NB4 (cell line): ENCODE results near the gene AIG1.

Experiments
- DNase-seq: peaks from one replicate; pipeline ENCODE4 v3.0.0; 2010; ENCODE audit warnings: low read depth
- H3K4me3 ChIP-seq: one replicate; pipeline ENCODE4 v1.5.1; 2011; ENCODE audit warnings: mild to moderate bottlenecking, low read depth, low read length, moderate library complexity
- MAX ChIP-seq: IDR thresholded peaks from 2 replicates; pipeline ENCODE4 v1.6.1; 2011; ENCODE audit warnings: low read depth, low read length
- MYC ChIP-seq: IDR thresholded peaks from 2 replicates; pipeline ENCODE4 v1.6.1; 2011; ENCODE audit warnings: low read depth, low read length
- POLR2A ChIP-seq: IDR thresholded peaks from 2 replicates; pipeline ENCODE4 v1.6.1; 2011; ENCODE audit warnings: mild to moderate bottlenecking; ENCODE audit not compliant: insufficient read length; ENCODE audit errors: extremely low read depth
- TF ChIP-seq, protein P1 (sequence below): IDR thresholded peaks from one replicate; pipeline ENCODE4 v1.5.1; 2012; ENCODE audit warnings: low read depth, low read length

Gene AIG1

DNA sequence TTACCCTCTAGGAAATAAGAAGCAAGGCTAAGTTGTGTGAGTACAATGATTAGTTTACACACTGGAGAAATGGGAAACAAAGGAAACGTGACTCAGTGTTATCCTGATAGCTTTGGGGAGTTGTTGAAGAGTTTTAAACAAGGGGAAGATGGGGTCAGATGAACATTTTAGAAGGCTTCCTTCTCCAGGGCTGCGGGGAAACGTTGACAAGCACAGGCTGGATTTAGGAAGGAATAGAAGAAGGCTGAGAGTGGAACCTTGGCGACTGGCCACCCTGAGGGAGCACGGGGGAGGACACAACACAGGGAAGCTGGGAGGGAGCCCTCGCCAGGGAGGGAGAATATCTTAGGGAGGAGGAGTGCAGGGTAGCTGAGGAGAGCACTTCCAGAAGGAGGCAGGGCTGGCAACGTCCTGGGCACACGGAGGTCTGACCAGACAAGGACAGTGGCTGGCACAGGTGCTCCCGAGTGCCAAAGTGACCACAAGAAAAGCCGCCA is 134.7 kb downstream of the AIG1 start:
- no peak overlapping the region for H3K4me3 ChIP-seq
- TF ChIP-seq, protein P1, sequence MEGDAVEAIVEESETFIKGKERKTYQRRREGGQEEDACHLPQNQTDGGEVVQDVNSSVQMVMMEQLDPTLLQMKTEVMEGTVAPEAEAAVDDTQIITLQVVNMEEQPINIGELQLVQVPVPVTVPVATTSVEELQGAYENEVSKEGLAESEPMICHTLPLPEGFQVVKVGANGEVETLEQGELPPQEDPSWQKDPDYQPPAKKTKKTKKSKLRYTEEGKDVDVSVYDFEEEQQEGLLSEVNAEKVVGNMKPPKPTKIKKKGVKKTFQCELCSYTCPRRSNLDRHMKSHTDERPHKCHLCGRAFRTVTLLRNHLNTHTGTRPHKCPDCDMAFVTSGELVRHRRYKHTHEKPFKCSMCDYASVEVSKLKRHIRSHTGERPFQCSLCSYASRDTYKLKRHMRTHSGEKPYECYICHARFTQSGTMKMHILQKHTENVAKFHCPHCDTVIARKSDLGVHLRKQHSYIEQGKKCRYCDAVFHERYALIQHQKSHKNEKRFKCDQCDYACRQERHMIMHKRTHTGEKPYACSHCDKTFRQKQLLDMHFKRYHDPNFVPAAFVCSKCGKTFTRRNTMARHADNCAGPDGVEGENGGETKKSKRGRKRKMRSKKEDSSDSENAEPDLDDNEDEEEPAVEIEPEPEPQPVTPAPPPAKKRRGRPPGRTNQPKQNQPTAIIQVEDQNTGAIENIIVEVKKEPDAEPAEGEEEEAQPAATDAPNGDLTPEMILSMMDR, result no peak
- TF ChIP-seq MYC (no peak), POLR2A (no peak), MAX (no peak)
- DNase-seq, result no peak

GRCh38 chr6:143196525-143197225 is 136.0 kb downstream of the AIG1 start:
- no peak overlapping the region for H3K4me3 ChIP-seq
- no peak for DNase-seq
- no peak for TF ChIP-seq POLR2A
- TF ChIP-seq MYC, result no peak
- TF ChIP-seq MAX, result no peak

DNA sequence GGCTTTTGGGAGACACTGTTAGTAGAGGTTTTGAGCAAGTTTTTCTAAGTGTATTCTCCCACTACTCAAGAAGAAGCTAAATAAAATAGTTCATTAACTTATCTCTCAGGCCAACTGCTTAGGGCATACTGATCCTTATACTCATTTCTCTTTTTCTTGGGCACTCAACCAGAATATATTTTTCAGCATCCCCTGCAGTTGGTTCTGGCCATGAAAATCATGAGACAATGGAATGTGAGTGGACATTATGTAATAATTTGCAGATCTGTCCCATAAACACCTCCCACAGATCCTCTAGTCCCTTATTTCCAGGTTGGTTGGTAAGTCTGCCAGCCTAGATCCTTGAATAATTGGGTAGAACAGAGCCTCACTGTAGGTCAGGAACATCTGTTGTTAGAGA is 136.7 kb downstream of the AIG1 start:
- no peak for DNase-seq
- TF ChIP-seq POLR2A, result no peak
- H3K4me3 ChIP-seq, result no peak overlapping the region

DNA sequence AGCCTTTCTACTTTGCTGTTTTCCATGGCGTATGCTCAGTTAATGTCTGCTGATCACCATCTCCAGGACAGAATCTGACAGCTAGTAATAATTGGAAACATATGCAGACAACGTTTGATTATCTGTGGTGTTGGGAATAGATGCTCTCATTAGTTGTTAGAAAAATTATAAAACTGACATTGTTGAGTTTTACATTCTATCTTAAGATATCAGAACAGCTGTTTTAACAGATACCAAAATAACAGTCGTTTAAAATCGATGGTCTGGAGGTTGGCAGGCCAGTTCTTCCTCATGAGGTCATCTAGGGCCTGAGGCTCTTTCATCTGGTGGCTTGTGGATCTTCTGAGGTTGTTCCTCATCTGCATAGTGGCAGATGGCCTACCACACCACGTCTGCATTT is 137.6 kb downstream of the AIG1 start:
- DNase-seq, result no peak
- no peak overlapping the region for H3K4me3 ChIP-seq
- TF ChIP-seq MYC (no peak), POLR2A (no peak), MAX (no peak)
- TF ChIP-seq, protein P1, result no peak

DNA sequence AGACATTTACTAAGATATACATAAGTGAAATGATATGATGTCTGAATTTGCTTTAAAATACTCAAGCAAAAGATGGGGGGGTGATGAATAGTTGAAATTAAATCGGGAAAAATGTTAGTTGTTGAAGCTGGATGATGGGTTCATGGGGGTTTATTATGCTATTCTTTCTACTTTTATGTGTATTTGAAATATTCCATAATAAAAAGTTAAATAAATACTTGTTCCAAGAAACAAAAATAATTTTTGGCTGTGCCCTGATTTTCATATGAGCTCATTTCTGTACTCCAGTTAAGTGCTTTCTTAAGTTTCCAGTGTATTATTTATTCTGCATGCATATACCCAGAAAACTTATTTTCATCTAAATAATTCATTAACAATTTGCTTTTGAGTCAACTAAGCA is 138.6 kb downstream of the AIG1 start:
- no peak for TF ChIP-seq MYC
- no peak for TF ChIP-seq POLR2A
- no peak for TF ChIP-seq MAX
- TF ChIP-seq, protein P1, result no peak
- H3K4me3 ChIP-seq, result no peak overlapping the region
- no peak for DNase-seq

DNA sequence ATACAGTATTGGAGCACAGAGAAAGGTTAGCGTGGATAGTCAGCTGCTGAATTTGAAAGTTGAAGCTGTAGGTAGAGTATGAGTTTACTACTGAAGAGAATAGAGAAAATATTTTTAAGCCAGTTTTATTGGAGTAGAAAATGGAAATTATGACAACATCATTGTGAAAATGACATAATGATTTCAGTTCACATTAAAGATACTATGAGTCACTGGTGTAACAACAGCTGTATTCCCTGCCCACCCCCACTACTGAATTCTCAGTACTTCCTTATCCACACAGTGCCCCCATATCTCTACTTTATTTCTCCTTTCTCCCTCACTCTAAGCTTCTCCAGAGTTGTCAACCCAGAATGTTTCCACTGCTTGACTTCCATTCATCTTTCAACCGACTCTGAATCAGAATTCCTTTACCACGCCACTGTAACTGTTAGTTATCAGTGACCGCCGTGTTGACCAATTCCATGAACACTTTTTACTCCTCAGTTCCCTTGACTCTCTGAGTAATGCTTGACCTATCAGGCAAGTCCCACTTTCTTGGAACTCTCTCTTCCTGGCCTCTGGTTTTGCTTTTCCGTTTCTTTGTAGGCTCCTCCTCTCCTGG is 139.6 kb downstream of the AIG1 start:
- no peak overlapping the region for H3K4me3 ChIP-seq
- DNase-seq, result peak; percentile 17
- TF ChIP-seq MYC, result no peak
- TF ChIP-seq MAX, result no peak
- TF ChIP-seq POLR2A, result no peak
- TF ChIP-seq, protein P1, result no peak
